ENCODE results near the gene COL24A1. TPM values are rescaled to one million over a fixed set of nuclear protein-coding genes. Genes with fewer than 3 reads are reported as not detected.
"Not testable (repeated sequence)": the region's sequence is repeated elsewhere in the genome, so short reads cannot be mapped to it uniquely, and the experiment has no call there.

The COL24A1 gene
- total and polyA plus RNA-seq, 3 donors from 2014 or later = 0.75 to 2.4 (median 1.8) TPM

GRCh38 chr1:85957760-85958159 lies 198.8 kb downstream of the COL24A1 start:
- intact Hi-C loops (cut with DNase I; ENCODE audit: low total_unique reads) = no loop called here
- Histone ChIP-seq H3K9me3 (no peaks in the 10 kb centered on the region), H3K36me3 (ENCODE audit: low read depth, missing control alignments) (no peaks in the 10 kb centered on the region), H3K4me1 (no peaks in the 10 kb centered on the region), H3K4me3 (no peak overlapping the region), H3K27ac (no peak overlapping the region), H3K27me3 (no peaks in the 10 kb centered on the region)
- 87 to 88% methylated on average over 2 of the region's 2 CpGs for WGBS, 2 donors
- TF ChIP-seq, protein P1, sequence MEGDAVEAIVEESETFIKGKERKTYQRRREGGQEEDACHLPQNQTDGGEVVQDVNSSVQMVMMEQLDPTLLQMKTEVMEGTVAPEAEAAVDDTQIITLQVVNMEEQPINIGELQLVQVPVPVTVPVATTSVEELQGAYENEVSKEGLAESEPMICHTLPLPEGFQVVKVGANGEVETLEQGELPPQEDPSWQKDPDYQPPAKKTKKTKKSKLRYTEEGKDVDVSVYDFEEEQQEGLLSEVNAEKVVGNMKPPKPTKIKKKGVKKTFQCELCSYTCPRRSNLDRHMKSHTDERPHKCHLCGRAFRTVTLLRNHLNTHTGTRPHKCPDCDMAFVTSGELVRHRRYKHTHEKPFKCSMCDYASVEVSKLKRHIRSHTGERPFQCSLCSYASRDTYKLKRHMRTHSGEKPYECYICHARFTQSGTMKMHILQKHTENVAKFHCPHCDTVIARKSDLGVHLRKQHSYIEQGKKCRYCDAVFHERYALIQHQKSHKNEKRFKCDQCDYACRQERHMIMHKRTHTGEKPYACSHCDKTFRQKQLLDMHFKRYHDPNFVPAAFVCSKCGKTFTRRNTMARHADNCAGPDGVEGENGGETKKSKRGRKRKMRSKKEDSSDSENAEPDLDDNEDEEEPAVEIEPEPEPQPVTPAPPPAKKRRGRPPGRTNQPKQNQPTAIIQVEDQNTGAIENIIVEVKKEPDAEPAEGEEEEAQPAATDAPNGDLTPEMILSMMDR (IDR thresholded peaks at IDR 0.05) = no peak
- no peak for TF ChIP-seq POLR2A (IDR thresholded peaks at IDR 0.05)
- no peak for DNase-seq

- intact Hi-C loops (cut with DNase I; ENCODE audit: low total_unique reads); H3K27ac ChIP-seq; H3K36me3 ChIP-seq (ENCODE audit: low read depth, missing control alignments); H3K9me3 ChIP-seq; DNase-seq; H3K4me1 ChIP-seq; H3K27me3 ChIP-seq; H3K4me3 ChIP-seq: not testable (repeated sequence)
- WGBS, 2 donors = 82 to 93% methylated on average over 5 to 7 of the region's 7 CpGs
These were observed 201.4 kb downstream of the COL24A1 start for GRCh38 chr1:85955218-85955617.

- Histone ChIP-seq H3K27ac (no peak overlapping the region), H3K27me3 (no peaks in the 10 kb centered on the region), H3K36me3 (ENCODE audit: low read depth, missing control alignments) (no peaks in the 10 kb centered on the region), H3K9me3 (no peaks in the 10 kb centered on the region), H3K4me1 (no peaks in the 10 kb centered on the region), H3K4me3 (no peak overlapping the region)
- no peak for TF ChIP-seq POLR2A (IDR thresholded peaks at IDR 0.05)
- TF ChIP-seq, protein P1 (IDR thresholded peaks at IDR 0.05) = no peak
- intact Hi-C loops (cut with DNase I; ENCODE audit: low total_unique reads) = no loop called here
- no peak for DNase-seq
- 51 to 57% methylated on average over 3 of the region's 3 CpGs for WGBS, 2 donors
These were observed 204.1 kb downstream of the COL24A1 start for GRCh38 chr1:85952460-85952859.

GRCh38 chr1:85947186-85947585 lies 209.4 kb downstream of the COL24A1 start:
- 78 to 96% methylated on average over 2 of the region's 2 CpGs for WGBS, 2 donors
- Histone ChIP-seq H3K9me3 (no peaks in the 10 kb centered on the region), H3K4me1 (no peaks in the 10 kb centered on the region), H3K36me3 (ENCODE audit: low read depth, missing control alignments) (no peaks in the 10 kb centered on the region), H3K27me3 (no peaks in the 10 kb centered on the region), H3K27ac (no peak overlapping the region), H3K4me3 (no peak overlapping the region)
- no peak for TF ChIP-seq POLR2A (IDR thresholded peaks at IDR 0.05)
- TF ChIP-seq, protein P1 (IDR thresholded peaks at IDR 0.05) = no peak
- intact Hi-C loops (cut with DNase I; ENCODE audit: low total_unique reads) = no loop called here
- DNase-seq = no peak

- Histone ChIP-seq H3K4me3 (no peak overlapping the region), H3K4me1 (no peaks in the 10 kb centered on the region), H3K27ac (no peak overlapping the region), H3K27me3 (no peaks in the 10 kb centered on the region), H3K36me3 (ENCODE audit: low read depth, missing control alignments) (no peaks in the 10 kb centered on the region), H3K9me3 (no peaks in the 10 kb centered on the region)
- no peak for TF ChIP-seq POLR2A (IDR thresholded peaks at IDR 0.05)
- TF ChIP-seq, protein P1 (IDR thresholded peaks at IDR 0.05) = no peak
- no peak for DNase-seq
- intact Hi-C loops (cut with DNase I; ENCODE audit: low total_unique reads) = no loop called here
- 80 to 88% methylated on average over 1 of the region's 1 CpG for WGBS, 2 donors
These were observed 212.6 kb downstream of the COL24A1 start for GRCh38 chr1:85943945-85944344.
